IMR-90 (cell line): Measurements from ENCODE around the gene TINCR. TPM values are rescaled to one million over a fixed set of nuclear protein-coding genes. Genes with fewer than 3 reads are reported as not detected.

Source experiments
- ATAC-seq: fragments of 200-7000 bp; cut with Tn5 transposase; 2 replicates; pipeline ENCODE4 v1.9.1; 2020; ENCODE audit warnings: low read depth, mild to moderate bottlenecking, moderate library complexity
- BruUV-seq: library from RNA; stranded (reverse); fragments of 400-500 nt; replicated peaks from 2 replicates; lab custom pipeline; 2021; lab: Mats Ljungman, UMichigan
- CTCF ChIA-PET: fragments of 300-600 bp; formaldehyde crosslinking; extraction: SDS; loops from one replicate; lab custom pipeline; 2021; ENCODE audit warnings: antibody characterized with exemption; lab: Yijun Ruan, JAX
- POLR2A ChIA-PET: fragments of 300-600 bp; sonication (Branson Sonifier 250); formaldehyde crosslinking; loops from one replicate; lab custom pipeline; 2022; ENCODE audit warnings: antibody characterized with exemption; ENCODE audit not compliant: unreplicated experiment; lab: Charles Lee
- DNase-seq: peaks from one replicate; pipeline ENCODE4 v3.0.0; 2013
- H2AFZ ChIP-seq: replicated peaks from 2 replicates; pipeline ENCODE3; 2013; ENCODE audit warnings: low read length, mild to moderate bottlenecking; ENCODE audit not compliant: poor library complexity
- H2AK5ac ChIP-seq: 2 replicates; pipeline ENCODE4 v1.6.1; 2013; ENCODE audit warnings: low read depth, low read length, inconsistent platforms
- H2AK9ac ChIP-seq: replicated peaks from 2 replicates; pipeline ENCODE3; 2013; ENCODE audit warnings: mild to moderate bottlenecking, low read depth, low read length, moderate library complexity; ENCODE audit not compliant: poor library complexity
- H2BK120ac ChIP-seq: 2 replicates; pipeline ENCODE4 v1.6.1; 2013; ENCODE audit warnings: low read depth, low read length, inconsistent platforms
- H2BK15ac ChIP-seq: 3 replicates; pipeline ENCODE4 v1.6.1; 2013; ENCODE audit warnings: low read depth, low read length, inconsistent platforms
- H2BK20ac ChIP-seq: 2 replicates; pipeline ENCODE4 v1.6.1; 2013; ENCODE audit warnings: low read depth, mild to moderate bottlenecking, inconsistent platforms, low read length, moderate library complexity
- H2BK5ac ChIP-seq: 2 replicates; pipeline ENCODE4 v1.6.1; 2013; ENCODE audit warnings: mild to moderate bottlenecking, low read depth, low read length, inconsistent platforms; ENCODE audit not compliant: poor library complexity, severe bottlenecking
- H3K14ac ChIP-seq: replicated peaks from 2 replicates; pipeline ENCODE4 v1.6.1; 2013; ENCODE audit warnings: low read depth, low read length, inconsistent platforms
- H3K18ac ChIP-seq: 2 replicates; pipeline ENCODE4 v1.6.1; 2013; ENCODE audit warnings: low read depth, low read length, control low read depth
- H3K23ac ChIP-seq: 2 replicates; pipeline ENCODE4 v1.6.1; 2013; ENCODE audit warnings: low read depth, low read length, inconsistent platforms
- H3K27ac ChIP-seq: 2 replicates; pipeline ENCODE4 v1.5.1; 2013; ENCODE audit warnings: mild to moderate bottlenecking, control low read depth, low read length; ENCODE audit not compliant: insufficient read depth
- H3K27me3 ChIP-seq: 2 replicates; pipeline ENCODE4 v1.6.1; 2013; ENCODE audit warnings: low read length; ENCODE audit not compliant: control insufficient read depth, insufficient read depth
- H3K36me3 ChIP-seq: 2 replicates; pipeline ENCODE4 v1.6.1; 2013; ENCODE audit warnings: low read length, mixed read lengths; ENCODE audit not compliant: control insufficient read depth, insufficient read depth
- H3K4ac ChIP-seq: 2 replicates; pipeline ENCODE4 v1.6.1; 2013; ENCODE audit warnings: low read depth, low read length, inconsistent platforms
- H3K4me1 ChIP-seq: 2 replicates; pipeline ENCODE4 v1.6.1; 2013; ENCODE audit warnings: low read length, mixed read lengths; ENCODE audit not compliant: control insufficient read depth, insufficient read depth
- H3K4me2 ChIP-seq: 2 replicates; pipeline ENCODE4 v1.6.1; 2013; ENCODE audit warnings: low read depth, mild to moderate bottlenecking, control low read depth, low read length, moderate library complexity
- H3K4me3 ChIP-seq: 2 replicates; pipeline ENCODE4 v1.5.1; 2013; ENCODE audit warnings: low read depth, mild to moderate bottlenecking, control low read depth, low read length, moderate library complexity; ENCODE audit not compliant: insufficient read depth
- H3K56ac ChIP-seq: 2 replicates; pipeline ENCODE4 v1.6.1; 2013; ENCODE audit warnings: low read length, inconsistent platforms; ENCODE audit not compliant: insufficient read depth; ENCODE audit errors: extremely low read depth
- H3K79me1 ChIP-seq, 2 experiments: 2 replicates each; pipeline ENCODE4 v1.6.1; 2013; ENCODE audit warnings: low read length in 2 of 2, inconsistent platforms in 1 of 2, low read depth in 1 of 2
- H3K9ac ChIP-seq: 2 replicates; pipeline ENCODE4 v1.6.1; 2013; ENCODE audit warnings: low read depth, low read length, control low read depth
- H3K9me1 ChIP-seq: 2 replicates; pipeline ENCODE4 v1.6.1; 2013; ENCODE audit warnings: low read length, inconsistent platforms; ENCODE audit not compliant: insufficient read depth
- H3K9me3 ChIP-seq: 2 replicates; pipeline ENCODE4 v1.6.1; 2013; ENCODE audit warnings: low read length; ENCODE audit not compliant: control insufficient read depth, insufficient read depth
- H4K20me1 ChIP-seq: 2 replicates; pipeline ENCODE4 v1.6.1; 2013; ENCODE audit warnings: low read length, inconsistent platforms; ENCODE audit not compliant: insufficient read depth
- H4K5ac ChIP-seq: 2 replicates; pipeline ENCODE4 v1.6.1; 2013; ENCODE audit warnings: mild to moderate bottlenecking, low read depth, low read length, control low read depth
- H4K8ac ChIP-seq, 2 experiments: 2 replicates each; pipeline ENCODE4 v1.6.1; 2013; ENCODE audit warnings: low read depth in 2 of 2, low read length in 2 of 2, control low read depth in 1 of 2, inconsistent platforms in 1 of 2
- H4K91ac ChIP-seq: 2 replicates; pipeline ENCODE4 v1.6.1; 2013; ENCODE audit warnings: low read depth, low read length, inconsistent platforms; ENCODE audit not compliant: insufficient read depth
- CHD1 ChIP-seq: IDR thresholded peaks from 2 replicates; pipeline ENCODE4 v1.6.1; 2012; ENCODE audit warnings: low read depth, low read length, improper control_type of control experiment
- MAFK ChIP-seq: IDR thresholded peaks from 2 replicates; pipeline ENCODE4 v1.6.1; 2012; ENCODE audit warnings: low read depth, low read length, improper control_type of control experiment
- MXI1 ChIP-seq: IDR thresholded peaks from 2 replicates; pipeline ENCODE4 v1.6.1; 2012; ENCODE audit warnings: low read depth, mild to moderate bottlenecking, low read length, moderate library complexity, borderline replicate concordance
- POLR2A ChIP-seq: IDR thresholded peaks from 2 replicates; pipeline ENCODE4 v1.6.1; 2012; ENCODE audit warnings: mild to moderate bottlenecking, low read depth, low read length
- RCOR1 ChIP-seq: IDR thresholded peaks from 2 replicates; pipeline ENCODE4 v1.6.1; 2012; ENCODE audit warnings: mild to moderate bottlenecking, low read length, improper control_type of control experiment; ENCODE audit not compliant: insufficient replicate concordance
- SMC3 ChIP-seq: fragments of 150-350 bp; IDR thresholded peaks from 2 replicates; pipeline ENCODE4 v1.6.1; 2016; ENCODE audit warnings: low read depth, mild to moderate bottlenecking, antibody characterized with exemption, low read length, moderate library complexity
- WGBS, 2 experiments: methylation state at CpG; one replicate each; pipeline versions ENCODE4 v1.1.5 to v1.1.7; 2013; ENCODE audit warnings: missing lambda C conversion rate in 2 of 2; ENCODE audit not compliant: insufficient read length in 1 of 2; ENCODE audit errors: extremely low coverage in 2 of 2; 5-methylcytosine and 5-hydroxymethylcytosine counted together
- dilution Hi-C: fragments of 300-500 bp; cut with HindIII; formaldehyde crosslinking; loops from one replicate; pipeline ENCODE4 v1.14.3; 2018; ENCODE audit warnings: low sequenced_read_pairs; ENCODE audit not compliant: unreplicated experiment
- in situ Hi-C: fragments of 300-500 bp; cut with MboI; formaldehyde crosslinking; loops from 3 replicates; pipeline ENCODE4 v1.14.3; 2019; ENCODE audit warnings: low sequenced_read_pairs, inconsistent platforms, mixed read lengths
- intact Hi-C: fragments of 100-400 bp; cut with micrococcal nuclease; formaldehyde crosslinking; loops from 2 replicates; pipeline ENCODE4 v1.10.0; 2022
- polyA plus RNA-seq, 3 experiments: library from polyadenylated mRNA; depleted of rRNA; stranded (reverse); fragments of >200 nt; gene quantifications; 2 replicates each; pipeline ENCODE4 v1.2.3, GENCODE V29; 2012; ENCODE audit warnings: low replicate concordance in 1 of 3
- total RNA-seq: library from RNA; depleted of rRNA; stranded (reverse); fragments of >200 nt; gene quantifications from 2 replicates; pipeline ENCODE4 v1.2.3, GENCODE V29; 2012
- TF ChIP-seq, protein P1 (sequence below): conservative IDR thresholded peaks from 2 replicates; pipeline ENCODE4 v1.5.1; 2012; ENCODE audit warnings: mild to moderate bottlenecking, low read depth, low read length, improper control_type of control experiment
- TF ChIP-seq, protein P2 (sequence below): fragments of 150-350 bp; IDR thresholded peaks from 2 replicates; pipeline ENCODE4 v1.6.1; 2017; ENCODE audit warnings: mild to moderate bottlenecking, antibody characterized with exemption, low read length, low read depth

TINCR gene
- total and polyA plus RNA-seq, 2 of the 4 experiments (the other 2 are of a cell fraction) = 0.05 TPM; not detected in 1

DNA sequence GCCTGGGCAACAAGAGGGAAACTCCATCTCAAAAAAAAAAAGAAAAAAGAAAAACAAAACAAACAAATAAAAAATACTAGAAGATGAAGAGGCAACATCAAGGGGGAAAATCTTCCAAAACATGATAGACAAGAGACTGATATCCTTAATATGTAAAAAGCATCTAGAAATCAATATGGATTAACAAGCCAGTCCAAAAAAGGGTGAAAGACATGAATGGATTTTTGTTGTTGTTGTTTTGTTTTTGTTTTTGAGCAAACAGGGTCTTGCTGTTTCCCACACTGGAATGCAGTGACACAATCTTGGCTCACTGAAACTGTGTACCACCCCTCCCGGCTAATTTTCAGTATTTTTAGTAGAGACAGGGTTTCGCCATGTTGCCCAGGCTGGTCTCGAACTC, 4.0 kb upstream of the TINCR start:
- H3K36me3 ChIP-seq = no peaks in the 10 kb centered on the region
- H3K4ac ChIP-seq = no peak overlapping the region
- no peaks in the 10 kb centered on the region for H3K9me1 ChIP-seq
- BruUV-seq = no TSS peak
- H3K27ac ChIP-seq = no peak overlapping the region
- H3K4me2 ChIP-seq = no peak overlapping the region
- no peak overlapping the region for H2BK5ac ChIP-seq
- dilution Hi-C loops = no loop called here
- WGBS, 2 experiments = no CpG with 5 or more reads among the region's 3 CpGs
- no peaks in the 10 kb centered on the region for H4K20me1 ChIP-seq
- H3K56ac ChIP-seq = no peak overlapping the region
- no peak overlapping the region for H2BK20ac ChIP-seq
- H4K91ac ChIP-seq = no peak overlapping the region
- ATAC-seq (no peak), DNase-seq (no peak)
- no peak overlapping the region for H3K4me3 ChIP-seq
- H2AK5ac ChIP-seq = no peak overlapping the region
- H3K79me1 ChIP-seq = no peaks in the 10 kb centered on the region
- H3K4me1 ChIP-seq = peaks cover 2% of the 10 kb centered on the region; the same call in 1 of the 2 replicates
- intact Hi-C loops = loop anchor here (10.0 kb wide), 1 partner anchor 197 kb away; no protein-coding TSS in a partner anchor
- no peak overlapping the region for H4K5ac ChIP-seq
- H2AFZ ChIP-seq = no peak overlapping the region
- no peak for TF ChIP-seq SMC3
- TF ChIP-seq MAFK = no peak
- no peak for TF ChIP-seq RCOR1
- no peak for TF ChIP-seq MXI1
- no peak for TF ChIP-seq CHD1
- TF ChIP-seq, protein P1, sequence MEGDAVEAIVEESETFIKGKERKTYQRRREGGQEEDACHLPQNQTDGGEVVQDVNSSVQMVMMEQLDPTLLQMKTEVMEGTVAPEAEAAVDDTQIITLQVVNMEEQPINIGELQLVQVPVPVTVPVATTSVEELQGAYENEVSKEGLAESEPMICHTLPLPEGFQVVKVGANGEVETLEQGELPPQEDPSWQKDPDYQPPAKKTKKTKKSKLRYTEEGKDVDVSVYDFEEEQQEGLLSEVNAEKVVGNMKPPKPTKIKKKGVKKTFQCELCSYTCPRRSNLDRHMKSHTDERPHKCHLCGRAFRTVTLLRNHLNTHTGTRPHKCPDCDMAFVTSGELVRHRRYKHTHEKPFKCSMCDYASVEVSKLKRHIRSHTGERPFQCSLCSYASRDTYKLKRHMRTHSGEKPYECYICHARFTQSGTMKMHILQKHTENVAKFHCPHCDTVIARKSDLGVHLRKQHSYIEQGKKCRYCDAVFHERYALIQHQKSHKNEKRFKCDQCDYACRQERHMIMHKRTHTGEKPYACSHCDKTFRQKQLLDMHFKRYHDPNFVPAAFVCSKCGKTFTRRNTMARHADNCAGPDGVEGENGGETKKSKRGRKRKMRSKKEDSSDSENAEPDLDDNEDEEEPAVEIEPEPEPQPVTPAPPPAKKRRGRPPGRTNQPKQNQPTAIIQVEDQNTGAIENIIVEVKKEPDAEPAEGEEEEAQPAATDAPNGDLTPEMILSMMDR = no peak
- no peak for TF ChIP-seq POLR2A
- TF ChIP-seq, protein P2, sequence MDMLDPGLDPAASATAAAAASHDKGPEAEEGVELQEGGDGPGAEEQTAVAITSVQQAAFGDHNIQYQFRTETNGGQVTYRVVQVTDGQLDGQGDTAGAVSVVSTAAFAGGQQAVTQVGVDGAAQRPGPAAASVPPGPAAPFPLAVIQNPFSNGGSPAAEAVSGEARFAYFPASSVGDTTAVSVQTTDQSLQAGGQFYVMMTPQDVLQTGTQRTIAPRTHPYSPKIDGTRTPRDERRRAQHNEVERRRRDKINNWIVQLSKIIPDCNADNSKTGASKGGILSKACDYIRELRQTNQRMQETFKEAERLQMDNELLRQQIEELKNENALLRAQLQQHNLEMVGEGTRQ = no peak
- H4K8ac ChIP-seq = no peak overlapping the region
- no peak overlapping the region for H3K14ac ChIP-seq
- POLR2A ChIA-PET = no interaction called here
- no peak overlapping the region for H3K9ac ChIP-seq
- CTCF ChIA-PET = no interaction called here
- in situ Hi-C loops = no loop called here
- H2AK9ac ChIP-seq = no peak overlapping the region
- peaks cover 14% of the 10 kb centered on the region for H3K27me3 ChIP-seq
- no peak overlapping the region for H2BK120ac ChIP-seq
- H3K18ac ChIP-seq = no peak overlapping the region
- H2BK15ac ChIP-seq = no peak overlapping the region
- H3K23ac ChIP-seq = no peak overlapping the region
- 0 out of 2 replicates have a peak, but pooled peaks cover 1% of the 10 kb centered on the region for H3K9me3 ChIP-seq
